Left renal pelvis (tissue), 4 donors: ENCODE data around the gene EFL1. TPM values are rescaled to one million over a fixed set of nuclear protein-coding genes. Genes with fewer than 3 reads are reported as not detected.
"Not testable (repeated sequence)": the region's sequence is repeated elsewhere in the genome, so short reads cannot be mapped to it uniquely, and the experiment has no call there.

Experiments
- DNase-seq, 4 donors: peaks; one replicate each; pipeline ENCODE4 v3.0.0-alpha.2; 2013; ENCODE audit warnings: low read depth in 4 of 4, low spot score in 3 of 4
- polyA plus RNA-seq, 4 donors: library from polyadenylated mRNA; unstranded; fragments of 120-200 nt; gene quantifications; one replicate each; pipeline ENCODE4 v1.2.1, GENCODE V29; 2013; ENCODE audit not compliant: insufficient read length in 4 of 4

Gene EFL1
- polyA plus RNA-seq, 4 donors: 12.6 to 25.0 (median 21.6) TPM

DNA sequence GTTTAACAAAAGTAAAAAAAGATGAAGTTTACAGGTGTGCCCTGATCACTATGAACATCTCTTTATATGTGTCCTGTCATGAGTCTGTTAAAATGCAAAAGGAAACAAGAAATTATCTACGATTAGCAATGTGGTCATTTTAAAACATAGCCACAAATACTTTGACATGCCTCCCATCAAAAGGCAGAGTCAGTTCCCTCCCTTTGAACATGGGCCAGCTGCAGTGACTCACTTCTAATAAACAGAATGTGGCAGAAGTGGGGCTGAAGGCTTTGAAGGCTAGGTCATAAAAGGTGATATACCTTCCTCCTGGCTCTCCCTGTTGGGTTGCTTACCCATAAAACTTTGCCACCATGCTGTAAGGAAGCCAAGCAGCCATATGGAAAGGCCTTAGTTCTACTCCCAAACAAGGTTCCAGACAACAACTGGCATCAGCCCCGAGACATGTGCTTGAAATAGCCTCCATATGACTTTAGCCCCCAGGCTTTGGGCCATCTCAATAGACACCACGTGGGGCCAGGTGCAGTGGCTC, 52.4 kb downstream of the EFL1 start:
- not testable (repeated sequence) for DNase-seq

DNA sequence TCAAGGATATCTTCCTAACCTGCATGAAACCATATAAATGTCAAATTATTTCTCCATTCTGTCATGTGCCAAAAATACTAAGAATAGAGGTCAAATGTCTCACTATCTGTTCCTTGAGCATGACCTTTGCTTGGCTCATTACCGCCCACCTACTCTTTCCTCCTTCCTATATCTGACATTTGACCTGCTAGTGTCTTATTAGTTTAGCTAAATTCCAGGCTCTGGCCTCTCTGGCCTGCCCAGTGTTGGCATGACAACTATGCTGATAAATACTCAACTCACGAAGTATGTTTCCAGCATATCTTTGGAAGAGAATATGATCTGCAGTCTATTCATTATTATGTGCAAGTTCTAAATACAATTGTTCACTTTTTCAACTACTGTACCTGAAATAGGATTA, 58.0 kb downstream of the EFL1 start:
- not testable (repeated sequence) for DNase-seq

DNA sequence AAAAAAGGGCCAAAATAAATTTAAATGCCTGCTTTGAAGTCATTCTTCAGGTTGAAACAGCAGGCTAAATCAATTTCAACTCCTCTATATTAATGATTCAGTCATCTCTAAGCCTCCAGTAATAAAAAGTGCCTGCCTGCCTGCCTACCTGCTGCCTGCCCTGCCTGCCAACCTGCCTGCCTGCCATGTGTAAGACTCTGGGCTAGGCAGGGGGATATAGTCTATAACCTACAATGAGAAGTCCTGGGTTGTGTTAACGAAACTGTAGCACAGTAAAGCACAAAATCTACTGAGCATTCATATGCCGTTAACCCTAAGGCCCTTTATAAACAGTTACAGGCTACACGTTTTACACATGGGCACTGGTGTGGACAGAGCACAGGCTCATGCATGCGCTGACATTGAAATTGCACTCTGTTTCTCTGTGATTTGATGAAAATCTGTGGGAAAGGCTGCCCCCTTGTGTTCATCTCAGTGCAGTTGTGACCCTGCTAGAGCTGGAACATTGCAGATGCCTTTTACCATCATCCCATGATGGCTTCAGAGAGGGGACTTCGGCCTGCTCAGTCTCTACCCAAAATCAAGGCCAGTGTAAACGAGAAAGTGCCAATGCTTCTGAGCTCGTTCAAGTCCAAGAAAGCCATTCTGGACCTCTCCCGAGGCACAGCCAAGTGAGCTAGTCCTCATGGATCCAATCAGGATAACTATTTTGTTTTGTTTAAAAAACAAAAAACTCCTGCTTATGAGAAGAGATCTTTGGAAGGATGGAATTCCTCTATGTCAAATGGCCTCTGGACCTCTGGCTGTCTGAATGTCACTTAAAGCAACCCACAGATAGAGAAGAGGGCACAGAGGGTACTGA, 64.6 kb downstream of the EFL1 start:
- DNase-seq: peak; percentile 51 to 71 (median 66)

DNA sequence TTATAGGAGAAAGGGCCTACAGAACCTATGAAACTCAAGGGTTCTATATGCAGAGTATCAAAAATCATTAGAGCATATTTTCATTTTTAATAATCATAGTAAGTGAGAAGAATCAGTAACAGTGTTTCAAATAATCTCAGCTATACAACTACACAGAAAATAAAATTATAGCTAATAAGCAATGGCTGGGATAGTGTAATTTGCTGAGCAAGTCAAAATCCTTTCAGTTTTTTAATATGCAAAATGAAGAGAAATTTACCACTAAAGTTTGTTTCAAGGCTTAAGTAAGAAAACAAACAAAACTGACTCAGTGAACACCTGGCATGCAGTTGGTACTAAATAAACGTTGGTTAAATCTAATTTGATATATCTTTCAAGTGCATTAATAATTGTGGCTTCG, 66.2 kb downstream of the EFL1 start:
- no peak for DNase-seq

- DNase-seq: not testable (repeated sequence)
These were observed 66.7 kb downstream of the EFL1 start for GRCh38 chr15:82195818-82196217.

- not testable (repeated sequence) for DNase-seq
These were observed 68.0 kb downstream of the EFL1 start for GRCh38 chr15:82194488-82194887.

DNA sequence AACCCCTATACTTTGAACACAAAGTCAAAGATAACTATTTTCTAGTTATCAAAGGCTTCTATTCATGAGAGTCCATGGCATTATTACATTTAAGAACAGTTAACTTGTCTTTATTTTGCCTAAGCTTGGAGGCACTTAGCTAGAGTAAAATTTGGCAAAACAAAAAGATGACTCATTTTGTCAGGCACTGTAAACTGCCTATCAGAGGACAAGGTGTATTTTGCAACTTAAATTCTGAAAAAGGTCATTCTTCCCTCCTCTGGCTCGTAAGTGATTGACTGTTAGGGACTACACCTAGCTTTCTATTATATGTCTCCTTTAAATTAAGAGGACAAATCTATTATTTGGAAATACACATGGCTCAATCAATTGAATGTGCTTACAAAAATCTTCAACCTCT, 69.1 kb downstream of the EFL1 start:
- DNase-seq: not testable (repeated sequence)

GRCh38 chr15:82192394-82192793, 70.1 kb downstream of the EFL1 start:
- DNase-seq: not testable (repeated sequence)

DNA sequence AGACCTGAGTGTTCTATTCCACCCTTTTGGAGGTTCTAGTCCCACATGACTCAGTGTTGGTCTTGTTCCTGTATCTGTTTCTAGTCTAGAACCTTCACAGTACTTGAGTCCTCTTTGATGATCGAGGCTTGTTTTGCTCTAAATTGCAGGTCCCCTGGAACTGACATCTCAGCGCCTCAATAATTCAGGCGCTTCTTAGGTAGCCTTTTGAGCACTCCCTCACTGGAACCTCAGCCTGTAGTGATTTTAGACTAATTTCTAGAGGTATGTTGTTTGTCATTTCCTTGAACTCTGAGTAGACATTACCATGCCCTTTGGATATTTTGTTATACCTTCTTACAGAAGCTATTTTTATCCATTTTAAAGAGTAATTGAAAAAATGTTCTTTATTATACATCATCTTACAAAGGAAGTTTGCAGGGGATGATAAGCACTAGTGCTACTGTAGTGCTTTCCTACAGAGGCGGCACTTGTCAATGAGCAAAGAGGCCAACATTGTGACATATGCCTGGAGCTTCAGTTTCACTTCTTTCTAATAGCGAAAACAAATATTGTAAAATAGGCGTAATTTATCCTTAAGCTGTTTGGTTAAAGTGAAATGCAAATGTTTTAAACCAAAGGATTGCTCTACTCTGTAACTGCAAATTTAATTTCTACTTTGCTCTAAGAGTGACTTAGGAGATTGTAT, 75.7 kb downstream of the EFL1 start:
- no peak for DNase-seq

GRCh38 chr15:82186161-82186560, 76.4 kb downstream of the EFL1 start:
- DNase-seq: no peak

GRCh38 chr15:82184776-82185175, 77.8 kb downstream of the EFL1 start:
- DNase-seq: no peak

DNA sequence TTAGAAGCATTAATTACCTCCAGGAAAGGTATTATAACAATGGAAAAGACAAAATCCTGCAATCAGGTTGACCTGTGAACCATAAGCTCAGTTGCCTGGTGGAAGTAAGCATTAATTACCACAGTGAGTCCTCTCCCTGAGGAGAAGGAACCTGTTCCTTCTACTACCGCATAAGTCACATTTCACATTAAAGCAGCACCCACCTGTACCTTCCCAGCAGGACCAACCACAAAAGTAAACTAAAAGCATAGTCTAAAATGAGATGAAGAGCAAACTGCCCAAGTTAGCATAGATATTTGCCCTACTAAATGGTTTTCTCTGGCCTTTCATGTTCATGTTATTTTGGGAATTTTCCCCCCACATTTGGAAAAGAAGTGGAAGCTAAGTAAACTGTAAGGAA, 78.2 kb downstream of the EFL1 start:
- no peak for DNase-seq

GRCh38 chr15:82183121-82184031, 79.2 kb downstream of the EFL1 start:
- DNase-seq: no peak

DNA sequence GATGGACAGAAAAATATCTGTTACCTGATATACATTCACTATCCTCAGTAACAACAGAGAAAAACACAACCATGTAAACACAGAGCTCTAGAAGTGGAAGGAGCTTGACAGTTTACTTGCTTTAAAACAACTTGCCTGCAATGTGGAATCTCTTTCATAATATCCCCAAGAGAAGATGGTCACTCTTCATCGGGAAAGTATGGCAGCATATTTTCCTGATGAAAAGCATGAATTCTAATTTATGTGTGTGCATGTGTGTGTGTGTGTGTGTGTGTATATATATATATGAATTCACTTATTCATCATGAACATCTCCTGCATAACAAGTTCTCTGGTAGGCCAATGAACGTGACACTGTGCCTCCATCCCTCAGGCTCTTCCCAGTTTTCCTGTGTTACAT, 81.2 kb downstream of the EFL1 start:
- DNase-seq: no peak

- DNase-seq: no peak
These were observed 84.5 kb downstream of the EFL1 start for GRCh38 chr15:82178061-82178460.

GRCh38 chr15:82177291-82178010, 85.1 kb downstream of the EFL1 start:
- DNase-seq: no peak

DNA sequence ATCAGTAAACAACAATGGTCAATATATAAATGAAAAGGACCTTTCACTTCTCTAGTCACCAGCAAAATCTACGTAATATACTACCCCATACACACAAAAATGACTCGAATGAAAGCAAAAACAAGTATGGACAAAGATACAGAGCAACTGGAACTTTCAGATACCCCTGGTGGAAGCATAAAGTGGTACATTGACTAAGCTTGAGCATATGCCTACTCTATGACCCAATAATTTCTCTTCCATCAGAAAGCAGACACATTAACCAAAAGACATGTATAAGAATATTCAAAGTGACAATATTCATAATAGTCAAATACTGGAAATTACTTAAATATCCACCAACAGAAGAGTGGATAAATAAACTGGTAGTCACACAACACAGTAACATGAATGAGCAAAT, 86.0 kb downstream of the EFL1 start:
- DNase-seq: no peak

- DNase-seq: no peak
These were observed 87.9 kb downstream of the EFL1 start for GRCh38 chr15:82174471-82175235.

DNA sequence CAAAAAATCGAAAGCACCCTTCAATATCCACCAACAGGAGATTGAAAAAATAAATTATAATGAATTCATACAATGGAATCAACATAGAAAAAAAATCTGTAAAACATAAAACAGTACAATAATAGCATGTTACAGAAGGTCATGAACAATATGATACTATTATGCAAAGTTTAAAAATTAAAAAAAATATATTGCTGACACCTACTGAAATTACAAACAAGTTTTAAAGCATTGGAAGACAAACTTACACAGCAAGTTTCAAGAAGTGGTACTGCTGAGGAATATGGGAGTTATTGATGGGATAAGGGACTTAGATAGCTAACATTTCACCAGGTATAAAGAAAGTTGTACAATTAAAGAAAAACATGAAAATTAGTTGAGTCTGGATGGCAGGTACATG, 89.4 kb downstream of the EFL1 start:
- no peak for DNase-seq
